Measurements from ENCODE around the gene BMP2K.
"Not testable (repeated sequence)": the region's sequence is repeated elsewhere in the genome, so short reads cannot be mapped to it uniquely, and the experiment has no call there.

BMP2K gene

DNA sequence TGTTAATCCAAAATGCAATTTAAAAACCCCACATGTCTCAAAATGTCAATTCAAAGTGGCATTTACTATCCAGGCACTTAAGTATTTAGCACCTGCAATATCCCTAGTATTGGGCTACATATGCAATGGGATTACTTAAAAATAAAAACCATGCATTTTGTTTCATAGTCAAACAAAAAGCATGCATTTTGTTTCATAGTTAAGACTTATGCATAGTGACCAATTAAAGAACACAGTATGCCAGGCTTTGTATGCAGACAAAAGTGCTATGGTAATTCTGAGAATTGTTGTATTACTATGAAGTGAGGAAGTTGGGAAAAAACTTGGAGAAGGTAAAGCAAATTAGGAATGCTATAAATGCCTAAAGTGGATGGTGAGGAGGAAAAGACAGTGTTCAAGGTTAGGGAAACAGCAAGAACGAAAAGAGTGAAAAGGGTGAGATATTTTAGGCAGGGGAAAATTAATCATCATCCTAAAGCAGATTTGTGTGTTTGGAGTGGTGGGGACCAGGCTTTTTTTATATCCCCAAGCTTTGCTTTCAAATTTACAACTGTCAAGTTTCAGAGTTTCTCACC lies 10.6 kb upstream of the BMP2K start:
- DNase-seq: no peak

DNA sequence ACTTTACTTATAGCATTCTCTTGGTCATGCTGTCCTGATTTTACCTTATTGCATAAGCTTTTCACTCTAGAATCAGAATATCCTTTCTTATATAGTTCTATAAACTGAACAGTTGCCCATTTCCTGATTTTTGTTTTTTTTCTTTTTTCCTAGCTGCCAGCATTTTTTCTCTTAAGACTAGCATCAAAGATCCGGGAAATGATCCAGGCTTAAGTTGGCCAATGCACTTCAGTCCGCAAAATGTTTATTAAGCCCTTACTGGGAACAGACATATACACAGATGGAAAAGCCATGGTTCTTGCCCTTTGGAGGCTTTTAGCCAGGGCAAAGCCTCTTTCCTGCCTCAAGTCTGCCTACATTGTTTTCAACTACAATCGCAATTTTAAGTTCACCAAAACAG lies 10.1 kb upstream of the BMP2K start:
- DNase-seq: no peak

GRCh38 chr4:78766650-78767049 lies 9.5 kb upstream of the BMP2K start:
- DNase-seq: no peak

- DNase-seq: no peak
Measured at GRCh38 chr4:78767350-78767749, 8.8 kb upstream of the BMP2K start.

DNA sequence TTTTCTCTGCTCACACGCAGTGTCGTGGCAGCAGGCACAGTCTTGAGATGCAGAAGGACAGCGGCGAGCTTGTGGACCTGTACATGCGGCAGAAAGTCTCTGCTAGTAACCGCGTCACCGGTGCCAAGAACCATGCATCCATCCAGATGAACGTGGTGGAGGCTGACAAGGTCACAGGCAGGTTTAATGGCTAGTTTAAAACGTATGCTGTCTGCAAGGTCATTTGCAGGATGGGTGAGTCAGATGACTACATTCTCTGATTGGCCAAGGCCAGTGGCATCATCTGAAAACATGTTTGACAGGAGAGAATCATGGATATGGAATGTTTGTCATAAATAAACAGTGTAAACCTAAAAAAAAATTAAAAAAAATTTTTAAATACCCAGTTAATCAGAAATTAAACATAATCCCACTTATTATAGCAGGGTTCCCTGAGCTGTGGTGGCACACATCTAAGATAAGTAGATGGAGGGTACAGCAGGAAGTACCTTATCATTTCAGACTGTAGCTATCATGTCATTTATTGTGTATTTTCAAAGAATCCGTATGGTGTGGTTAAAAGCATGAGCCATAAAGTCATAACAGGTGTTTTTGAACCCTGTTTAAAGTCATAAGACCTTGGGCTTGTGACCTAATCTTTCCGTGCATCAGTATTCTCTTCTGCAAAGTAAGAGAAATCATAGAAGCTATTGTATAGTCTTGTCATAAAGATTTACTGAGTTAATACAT lies 7.5 kb upstream of the BMP2K start:
- no peak for DNase-seq

DNA sequence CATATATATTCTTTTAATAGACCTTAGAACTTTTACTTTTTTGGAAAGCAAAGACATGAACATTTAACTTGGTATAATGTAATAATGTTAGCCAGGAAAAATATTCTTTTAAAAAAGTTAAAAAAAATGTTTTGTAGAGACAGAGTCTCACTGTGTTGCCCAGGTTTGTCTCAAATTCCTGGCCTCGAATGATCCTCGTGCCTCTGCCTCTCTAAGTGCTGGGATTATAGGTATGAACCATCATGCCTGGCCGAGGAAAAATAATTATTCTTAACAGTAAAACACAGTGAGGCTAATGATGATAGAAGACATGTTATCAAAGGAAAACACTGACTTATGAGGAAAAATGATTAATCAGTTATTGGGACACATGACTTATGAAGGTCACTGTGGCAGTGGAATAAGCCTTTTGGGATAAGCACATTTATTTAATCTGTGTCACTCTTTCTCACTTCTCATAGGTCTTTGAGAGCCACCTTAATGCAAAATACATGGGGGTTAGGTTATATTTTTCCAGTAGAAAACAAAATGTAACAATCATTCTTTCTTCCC lies 6.0 kb upstream of the BMP2K start:
- no peak for DNase-seq

GRCh38 chr4:78772526-78773091 lies 3.5 kb upstream of the BMP2K start:
- DNase-seq: no peak

DNA sequence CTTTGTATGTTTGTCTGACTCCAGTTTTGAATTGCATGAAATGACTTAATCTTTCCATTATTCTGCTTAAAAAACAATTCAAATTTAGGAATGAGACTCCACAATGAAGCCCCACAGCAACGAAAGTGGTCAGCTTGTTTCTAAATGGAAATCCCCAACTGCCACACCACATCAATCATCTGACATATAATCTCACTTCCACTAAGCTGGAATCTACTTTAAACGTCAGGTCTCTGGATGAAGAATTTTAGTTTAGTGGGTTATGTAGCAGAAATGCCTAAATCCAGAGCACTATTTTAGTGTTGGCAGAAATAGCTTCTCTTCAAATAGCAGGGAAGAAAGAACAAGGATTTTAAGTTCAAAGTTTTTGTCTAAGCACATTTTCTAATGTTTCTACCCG lies 1.7 kb upstream of the BMP2K start:
- no peak for DNase-seq

DNA sequence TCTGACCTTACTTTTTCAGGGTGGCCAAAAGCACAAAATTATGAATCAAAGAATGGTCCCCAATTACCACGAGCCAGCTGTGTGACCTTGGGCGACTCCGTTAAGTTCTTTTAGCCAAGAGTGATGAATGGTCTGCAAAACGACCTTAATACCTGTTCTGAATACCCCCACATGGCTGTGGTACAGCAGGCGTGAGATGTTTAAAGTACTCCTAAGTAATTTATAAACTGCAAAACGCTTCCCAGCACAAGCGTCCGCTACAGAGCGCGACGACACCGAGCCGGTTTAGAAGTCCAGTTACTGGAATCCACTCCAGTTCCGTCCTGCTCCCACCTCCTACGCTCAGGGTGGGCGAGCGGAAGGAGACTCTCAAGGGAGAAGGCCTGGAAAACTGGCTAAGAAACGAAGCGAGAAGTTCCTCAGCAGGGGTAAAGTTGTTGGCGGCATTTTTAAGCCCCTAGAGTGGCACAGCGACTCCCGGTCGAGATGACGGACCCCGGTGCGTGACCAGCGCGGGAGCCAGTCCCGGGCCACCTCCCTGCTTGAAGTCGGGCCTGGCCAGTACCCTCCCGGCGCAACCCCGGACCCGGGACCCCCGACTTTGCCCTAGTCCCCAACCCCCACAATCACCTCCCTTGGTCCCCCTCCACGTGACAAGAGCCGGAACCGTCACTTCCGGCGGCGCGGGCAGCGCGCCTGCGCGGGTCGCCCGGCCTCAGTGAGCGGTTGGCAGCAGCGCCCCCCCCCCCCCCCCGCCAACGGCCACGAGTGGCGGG lies 659 bp upstream of the BMP2K start:
- peak; percentile 7 to 49 for DNase-seq

DNA sequence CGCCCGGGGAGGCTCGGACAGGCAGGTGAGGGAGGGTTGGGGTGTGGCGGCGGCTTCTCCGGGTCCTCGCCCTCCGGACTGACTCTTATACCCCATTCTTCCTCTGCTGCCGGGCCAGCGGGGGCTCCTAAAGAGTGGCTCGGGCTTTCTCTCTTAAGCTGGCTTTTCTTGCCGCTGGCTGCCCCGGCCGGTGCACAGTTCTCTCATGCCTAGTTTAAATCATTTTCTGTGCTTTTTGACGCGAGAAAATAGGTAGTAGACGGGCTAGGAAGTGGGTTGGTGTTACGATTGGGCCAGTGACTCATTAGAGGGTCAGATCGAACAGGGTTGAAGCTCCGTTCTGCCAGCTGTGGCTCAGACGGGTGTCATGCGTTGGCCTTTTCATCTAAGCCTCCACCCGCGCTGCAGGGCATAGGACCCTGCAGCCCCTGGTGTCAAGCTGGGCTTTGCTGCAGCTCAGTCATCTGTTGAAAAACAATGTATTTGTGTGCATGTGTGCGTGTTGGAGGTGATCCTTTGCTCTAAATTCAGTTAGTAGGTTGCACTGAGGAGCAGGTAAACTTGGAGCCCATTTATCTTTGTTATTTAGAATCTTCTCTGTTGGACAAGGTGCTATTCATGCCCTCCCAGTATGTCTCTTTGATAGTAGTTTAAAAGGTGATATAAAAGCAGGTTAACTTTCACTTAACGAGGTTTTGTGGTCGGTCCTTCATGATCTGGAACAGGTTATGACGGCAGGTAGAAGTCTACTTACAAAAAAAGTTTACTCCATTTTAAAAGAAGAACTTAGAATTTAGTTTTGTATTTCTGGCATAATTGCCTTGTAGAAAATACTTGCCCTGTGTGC lies 802 bp downstream of the BMP2K start:
- DNase-seq: peak in 1 of 2 experiments; percentile 23

- no peak for DNase-seq
Measured at GRCh38 chr4:78777576-78777940, 1.4 kb downstream of the BMP2K start.

- no peak for DNase-seq
Measured at GRCh38 chr4:78778530-78778929, 2.4 kb downstream of the BMP2K start.

- no peak for DNase-seq
Measured at GRCh38 chr4:78779280-78779679, 3.1 kb downstream of the BMP2K start.

- no peak for DNase-seq
Measured at GRCh38 chr4:78780093-78780492, 3.9 kb downstream of the BMP2K start.

DNA sequence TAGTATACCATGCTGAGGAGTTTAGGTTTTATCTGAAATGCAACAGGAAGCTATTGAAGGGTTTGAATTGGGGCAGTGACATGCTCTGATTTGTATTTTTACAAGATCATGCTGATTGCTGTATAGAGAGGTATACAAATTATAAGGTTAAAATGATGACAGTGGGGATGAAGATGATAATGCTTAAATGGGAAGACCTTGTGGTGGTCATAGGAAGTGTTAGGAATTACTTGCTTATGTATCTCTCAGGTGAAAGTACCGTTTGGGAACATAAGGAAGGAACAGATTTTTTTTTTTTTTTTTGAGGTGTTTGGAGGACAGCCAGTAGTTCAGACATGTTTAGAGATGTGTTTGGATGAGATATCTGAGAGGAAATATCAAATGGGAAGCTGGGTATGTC lies 5.0 kb downstream of the BMP2K start:
- no peak for DNase-seq

DNA sequence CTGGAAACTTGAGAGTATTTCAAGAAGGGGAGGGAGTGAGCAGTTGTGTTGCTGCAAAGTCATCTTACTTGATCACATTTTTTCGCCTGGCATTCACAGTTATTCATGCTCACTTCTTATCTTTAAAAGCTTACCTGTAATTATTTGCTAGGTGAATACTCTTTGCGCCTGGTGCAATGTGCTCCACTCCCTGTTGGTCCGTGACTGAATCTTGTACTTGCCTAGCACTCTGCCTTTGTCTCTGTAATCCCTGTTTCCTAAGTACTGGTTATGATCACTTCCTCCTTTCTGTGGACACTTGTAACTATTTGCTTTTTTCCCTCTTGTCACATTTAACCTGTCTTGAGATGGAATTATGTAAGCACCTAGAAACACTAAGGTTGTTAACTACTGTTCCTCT lies 5.8 kb downstream of the BMP2K start:
- no peak for DNase-seq

DNA sequence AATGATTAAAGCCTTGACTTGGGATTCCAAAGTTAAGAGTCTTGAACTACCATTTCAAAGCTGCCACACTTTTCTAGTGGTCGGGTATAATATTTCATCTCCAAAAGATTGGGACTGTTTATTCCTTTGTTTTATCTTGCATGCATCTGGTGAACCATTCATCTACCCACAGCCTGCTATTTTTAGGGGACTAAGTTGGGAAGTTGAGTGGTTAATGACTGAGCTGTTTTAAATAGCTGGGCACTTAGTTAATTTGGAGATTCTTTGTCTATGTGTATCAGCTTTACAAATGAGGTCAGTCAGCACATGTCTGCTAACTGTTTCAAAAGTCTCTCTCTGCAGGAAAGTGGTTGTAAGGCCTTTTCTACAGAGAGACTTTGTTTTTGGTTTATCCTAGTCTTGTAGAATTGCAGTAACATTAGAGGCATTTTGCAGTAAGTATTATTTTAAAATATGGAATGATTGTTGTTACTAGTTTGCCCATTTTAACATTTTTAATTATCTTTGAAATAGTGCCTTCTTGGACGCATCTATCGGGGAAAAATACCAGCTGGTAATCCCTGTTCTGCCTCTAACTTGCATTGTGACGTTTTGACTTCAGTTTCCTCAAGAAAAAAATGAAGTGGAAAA lies 8.2 kb downstream of the BMP2K start:
- DNase-seq: no peak

GRCh38 chr4:78787392-78788006 lies 11.3 kb downstream of the BMP2K start:
- DNase-seq: no peak

- DNase-seq: no peak
Measured at GRCh38 chr4:78788007-78788889, 12.1 kb downstream of the BMP2K start.

GRCh38 chr4:78795594-78796416 lies 19.7 kb downstream of the BMP2K start:
- DNase-seq: not testable (repeated sequence)
